GM12874 (cell line): Measurements from ENCODE around the gene SERPINA5.

ENCODE experiments used
- TF ChIP-seq, protein P1 (sequence below): IDR thresholded peaks from 2 replicates; pipeline ENCODE4 v1.5.1; 2011; ENCODE audit warnings: low read depth, mild to moderate bottlenecking, control low read depth, low read length, moderate library complexity; ENCODE audit not compliant: insufficient read depth

SERPINA5 gene

DNA sequence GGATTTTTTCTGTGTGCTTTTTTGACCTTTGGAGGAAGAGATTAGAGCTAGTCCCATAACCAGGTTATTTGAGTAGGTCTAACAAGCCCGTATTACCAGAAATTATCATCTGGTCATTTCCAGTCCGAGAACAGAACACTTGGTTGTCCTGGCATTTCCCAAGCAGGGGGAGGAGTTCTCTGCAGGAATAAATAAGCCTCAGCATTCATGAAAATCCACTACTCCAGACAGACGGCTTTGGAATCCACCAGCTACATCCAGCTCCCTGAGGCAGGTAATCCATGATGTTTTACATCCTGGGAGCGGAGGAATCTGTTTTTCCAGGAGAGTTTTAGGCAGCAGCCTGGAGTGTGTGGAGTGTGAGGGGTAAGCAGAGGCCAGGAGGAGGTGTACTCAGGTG lies 30.9 kb downstream of the SERPINA5 start, which contains the start of gene SERPINA3:
SERPINA3 (plus strand) TSS at position 218 of the 400 bp plus-strand sequence. CDS start 2,051 bp downstream, outside the sequence.
- TF ChIP-seq, protein P1, sequence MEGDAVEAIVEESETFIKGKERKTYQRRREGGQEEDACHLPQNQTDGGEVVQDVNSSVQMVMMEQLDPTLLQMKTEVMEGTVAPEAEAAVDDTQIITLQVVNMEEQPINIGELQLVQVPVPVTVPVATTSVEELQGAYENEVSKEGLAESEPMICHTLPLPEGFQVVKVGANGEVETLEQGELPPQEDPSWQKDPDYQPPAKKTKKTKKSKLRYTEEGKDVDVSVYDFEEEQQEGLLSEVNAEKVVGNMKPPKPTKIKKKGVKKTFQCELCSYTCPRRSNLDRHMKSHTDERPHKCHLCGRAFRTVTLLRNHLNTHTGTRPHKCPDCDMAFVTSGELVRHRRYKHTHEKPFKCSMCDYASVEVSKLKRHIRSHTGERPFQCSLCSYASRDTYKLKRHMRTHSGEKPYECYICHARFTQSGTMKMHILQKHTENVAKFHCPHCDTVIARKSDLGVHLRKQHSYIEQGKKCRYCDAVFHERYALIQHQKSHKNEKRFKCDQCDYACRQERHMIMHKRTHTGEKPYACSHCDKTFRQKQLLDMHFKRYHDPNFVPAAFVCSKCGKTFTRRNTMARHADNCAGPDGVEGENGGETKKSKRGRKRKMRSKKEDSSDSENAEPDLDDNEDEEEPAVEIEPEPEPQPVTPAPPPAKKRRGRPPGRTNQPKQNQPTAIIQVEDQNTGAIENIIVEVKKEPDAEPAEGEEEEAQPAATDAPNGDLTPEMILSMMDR: no peak

DNA sequence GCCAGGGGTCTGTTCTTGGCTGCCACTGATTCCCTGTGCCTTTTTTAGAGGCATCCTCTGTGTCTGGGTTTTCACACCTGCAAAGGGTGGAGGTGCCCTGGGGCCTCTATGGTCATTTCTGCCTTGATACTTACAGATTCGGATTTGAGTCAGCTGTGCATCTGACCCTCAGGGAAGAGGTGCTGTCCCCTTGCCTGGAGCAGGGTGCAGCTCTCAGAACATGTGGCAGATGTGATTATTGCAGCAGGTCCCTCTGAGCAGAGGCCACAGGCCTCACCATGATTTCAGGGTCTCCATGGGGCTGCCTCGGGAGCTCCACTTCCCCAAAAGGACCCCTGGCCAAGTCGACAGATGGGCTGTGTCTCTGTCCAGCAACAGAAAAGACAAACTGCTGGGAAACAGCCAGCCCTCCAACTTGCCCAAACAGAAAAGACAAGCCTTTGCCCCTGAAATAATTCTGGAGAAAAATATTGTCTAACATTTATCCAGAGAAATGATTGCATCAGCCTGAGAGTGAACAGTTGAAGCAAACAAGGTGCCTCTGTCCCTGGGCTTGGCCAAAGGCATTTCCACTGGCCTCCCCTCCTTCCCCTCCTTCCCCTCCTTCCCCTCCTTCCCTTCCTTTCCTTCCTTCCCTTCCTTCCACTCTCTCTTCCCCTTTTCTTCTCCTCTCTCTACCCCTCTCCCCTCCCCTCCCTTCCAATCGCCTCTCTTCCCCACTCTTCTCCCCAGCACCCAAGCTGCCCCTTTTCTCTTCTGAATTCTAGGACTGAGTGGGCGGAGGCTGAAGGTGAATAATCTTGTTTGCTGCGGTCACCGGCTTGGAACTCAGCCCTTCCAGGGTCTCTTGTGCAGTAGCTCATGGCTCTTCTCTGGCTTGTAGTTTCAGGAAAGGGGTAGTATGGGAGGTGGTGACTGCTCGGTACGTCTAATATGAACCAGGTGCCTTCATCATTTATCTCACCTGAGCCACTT lies 31.6 kb downstream of the SERPINA5 start:
- TF ChIP-seq, protein P1: no peak

DNA sequence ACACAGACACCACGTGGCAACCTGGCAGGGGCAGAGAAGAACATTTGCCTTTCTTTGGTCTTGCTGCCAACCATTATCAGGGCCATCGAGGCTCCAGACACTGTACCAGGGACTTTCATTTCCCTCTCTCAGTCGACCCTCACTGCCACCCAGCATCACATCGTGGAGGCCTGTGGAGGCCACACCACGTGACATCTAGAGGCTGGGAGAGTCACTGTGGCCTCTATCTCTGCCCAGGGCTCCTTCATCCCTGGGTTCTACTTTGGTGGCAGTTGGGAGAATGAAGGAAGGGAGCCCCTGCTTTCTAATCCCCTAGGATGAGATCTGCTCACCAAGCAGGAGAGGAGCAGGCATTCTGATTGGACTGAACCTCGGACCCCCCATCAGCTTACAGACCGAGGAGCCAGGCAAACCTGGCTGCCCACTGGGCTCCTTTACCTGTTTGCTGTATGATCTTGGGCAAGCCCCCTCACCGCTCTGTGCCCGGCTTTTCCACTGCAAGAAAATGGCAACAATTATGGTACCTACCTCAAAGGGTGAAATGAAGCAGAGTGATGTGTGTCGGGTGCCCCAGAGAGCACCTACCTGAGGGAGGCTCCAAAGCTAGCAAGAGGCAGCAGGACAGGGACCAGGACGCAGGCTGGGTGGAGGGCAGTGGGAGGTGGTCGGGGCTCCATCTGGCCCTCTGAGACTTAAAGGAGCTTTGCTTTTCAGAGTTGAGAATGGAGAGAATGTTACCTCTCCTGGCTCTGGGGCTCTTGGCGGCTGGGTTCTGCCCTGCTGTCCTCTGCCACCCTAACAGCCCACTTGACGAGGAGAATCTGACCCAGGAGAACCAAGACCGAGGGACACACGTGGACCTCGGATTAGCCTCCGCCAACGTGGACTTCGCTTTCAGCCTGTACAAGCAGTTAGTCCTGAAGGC lies 32.8 kb downstream of the SERPINA5 start:
- TF ChIP-seq, protein P1: no peak

DNA sequence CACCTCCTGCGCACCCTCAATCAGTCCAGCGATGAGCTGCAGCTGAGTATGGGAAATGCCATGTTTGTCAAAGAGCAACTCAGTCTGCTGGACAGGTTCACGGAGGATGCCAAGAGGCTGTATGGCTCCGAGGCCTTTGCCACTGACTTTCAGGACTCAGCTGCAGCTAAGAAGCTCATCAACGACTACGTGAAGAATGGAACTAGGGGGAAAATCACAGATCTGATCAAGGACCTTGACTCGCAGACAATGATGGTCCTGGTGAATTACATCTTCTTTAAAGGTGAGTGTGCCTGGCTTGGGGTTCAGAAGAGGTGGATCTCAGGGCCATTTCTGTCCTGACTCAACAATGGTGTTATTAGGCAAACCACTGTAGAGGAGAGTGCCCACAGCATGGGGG lies 33.6 kb downstream of the SERPINA5 start:
- TF ChIP-seq, protein P1: no peak

DNA sequence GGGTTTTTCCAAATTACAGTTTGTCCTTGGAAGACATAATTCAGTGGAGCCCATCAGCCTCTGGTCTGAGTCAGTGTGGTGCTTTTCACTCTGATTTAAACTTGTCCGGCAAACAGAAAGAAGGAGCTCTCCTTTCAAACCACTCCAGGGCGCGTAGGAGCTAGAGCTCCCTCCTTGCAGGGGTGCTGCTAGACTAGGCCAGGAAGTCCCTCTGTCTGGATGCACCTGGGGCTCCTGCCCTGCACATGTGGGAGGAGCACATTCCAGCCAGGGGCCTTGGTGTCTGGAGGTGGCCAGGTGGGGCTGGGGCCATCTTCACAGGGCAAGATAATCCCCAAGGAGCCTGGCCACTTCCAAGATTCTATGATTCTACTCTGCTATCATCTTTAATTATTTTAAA lies 34.0 kb downstream of the SERPINA5 start:
- TF ChIP-seq, protein P1: no peak

DNA sequence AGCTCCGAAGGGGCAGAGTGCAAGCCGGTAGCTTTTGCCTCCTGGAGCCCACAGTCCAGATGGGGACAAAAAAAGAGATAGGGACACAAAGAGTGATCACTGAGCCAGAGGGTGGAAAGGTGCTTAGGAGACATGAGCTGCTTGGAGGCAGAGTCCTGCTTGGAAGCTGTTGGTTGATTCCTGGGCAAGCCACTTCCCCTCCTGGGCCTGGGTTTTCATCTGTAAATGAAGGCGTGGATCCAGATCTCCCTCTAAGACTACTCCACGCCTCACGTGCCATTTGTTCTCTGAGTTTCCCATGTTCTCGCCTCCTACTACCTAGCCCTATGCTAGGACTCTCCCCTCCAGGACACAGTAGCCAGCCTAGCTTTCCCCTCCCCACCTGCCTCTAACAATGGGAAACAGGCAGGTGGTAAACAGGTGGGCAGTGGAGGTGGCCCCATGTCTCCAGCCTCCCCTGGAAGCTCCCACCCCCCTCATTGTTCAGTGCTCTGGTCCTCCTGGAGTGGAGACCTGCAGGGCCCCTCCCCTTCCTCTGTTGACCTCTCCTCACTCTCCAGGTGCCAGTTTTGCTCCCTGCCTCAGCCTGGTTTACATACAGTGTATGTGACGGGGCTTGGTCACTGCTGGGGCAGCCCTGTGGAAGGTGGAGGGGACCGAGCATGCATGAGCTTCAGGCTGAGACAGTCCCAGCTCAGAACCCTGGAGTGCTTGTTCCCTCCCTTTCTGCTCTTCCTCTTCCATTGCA lies 34.8 kb downstream of the SERPINA5 start:
- TF ChIP-seq, protein P1: no peak
